Measurements from ENCODE around the gene DCUN1D1.

Gene DCUN1D1

GRCh38 chr3:182937293-182938051 is 42.9 kb downstream of the DCUN1D1 start:
- Histone ChIP-seq H3K27ac (ENCODE audit: insufficient read depth, low read length, poor library complexity, severe bottlenecking) (no peak overlapping the region), H3K9me3 (ENCODE audit: control insufficient read depth, low read length) (no peaks in the 10 kb centered on the region), H3K27me3 (replicated peaks; ENCODE audit: control insufficient read depth, insufficient read depth, low read length, poor library complexity, severe bottlenecking) (no peaks in the 10 kb centered on the region), H3K4me3 (ENCODE audit: insufficient read depth, low read depth, low read length, poor library complexity, severe bottlenecking) (no peak overlapping the region), H3K4me1 (ENCODE audit: control insufficient read depth, insufficient read depth, low read length, poor library complexity, severe bottlenecking) (peaks cover 3% of the 10 kb centered on the region), H3K36me3 (ENCODE audit: control insufficient read depth, insufficient read depth, low read length) (no peaks in the 10 kb centered on the region)
- DNase-seq = no peak

GRCh38 chr3:182936918-182937285 is 43.4 kb downstream of the DCUN1D1 start:
- Histone ChIP-seq H3K27me3 (replicated peaks; ENCODE audit: control insufficient read depth, insufficient read depth, low read length, poor library complexity, severe bottlenecking) (no peaks in the 10 kb centered on the region), H3K36me3 (ENCODE audit: control insufficient read depth, insufficient read depth, low read length) (no peaks in the 10 kb centered on the region), H3K9me3 (ENCODE audit: control insufficient read depth, low read length) (no peaks in the 10 kb centered on the region), H3K27ac (ENCODE audit: insufficient read depth, low read length, poor library complexity, severe bottlenecking) (no peak overlapping the region), H3K4me3 (ENCODE audit: insufficient read depth, low read depth, low read length, poor library complexity, severe bottlenecking) (no peak overlapping the region), H3K4me1 (ENCODE audit: control insufficient read depth, insufficient read depth, low read length, poor library complexity, severe bottlenecking) (peaks cover 3% of the 10 kb centered on the region)
- DNase-seq = no peak

- no peak for DNase-seq
- H3K36me3 ChIP-seq (ENCODE audit: control insufficient read depth, insufficient read depth, low read length) = no peaks in the 10 kb centered on the region
- no peaks in the 10 kb centered on the region for H3K9me3 ChIP-seq (ENCODE audit: control insufficient read depth, low read length)
- H3K4me3 ChIP-seq (ENCODE audit: insufficient read depth, low read depth, low read length, poor library complexity, severe bottlenecking) = no peak overlapping the region
- no peaks in the 10 kb centered on the region for H3K27me3 ChIP-seq (replicated peaks; ENCODE audit: control insufficient read depth, insufficient read depth, low read length, poor library complexity, severe bottlenecking)
- no peak overlapping the region for H3K27ac ChIP-seq (ENCODE audit: insufficient read depth, low read length, poor library complexity, severe bottlenecking)
- peaks cover 3% of the 10 kb centered on the region for H3K4me1 ChIP-seq (ENCODE audit: control insufficient read depth, insufficient read depth, low read length, poor library complexity, severe bottlenecking)
Measured at GRCh38 chr3:182936239-182936917, 44.0 kb downstream of the DCUN1D1 start.

GRCh38 chr3:182935803-182936202 is 44.5 kb downstream of the DCUN1D1 start:
- H3K36me3 ChIP-seq (ENCODE audit: control insufficient read depth, insufficient read depth, low read length) = no peaks in the 10 kb centered on the region
- H3K4me1 ChIP-seq (ENCODE audit: control insufficient read depth, insufficient read depth, low read length, poor library complexity, severe bottlenecking) = peaks cover 3% of the 10 kb centered on the region
- H3K27ac ChIP-seq (ENCODE audit: insufficient read depth, low read length, poor library complexity, severe bottlenecking) = no peak overlapping the region
- H3K4me3 ChIP-seq (ENCODE audit: insufficient read depth, low read depth, low read length, poor library complexity, severe bottlenecking) = no peak overlapping the region
- H3K9me3 ChIP-seq (ENCODE audit: control insufficient read depth, low read length) = no peaks in the 10 kb centered on the region
- DNase-seq = no peak
- no peaks in the 10 kb centered on the region for H3K27me3 ChIP-seq (replicated peaks; ENCODE audit: control insufficient read depth, insufficient read depth, low read length, poor library complexity, severe bottlenecking)

- no peak overlapping the region for H3K4me3 ChIP-seq (ENCODE audit: insufficient read depth, low read depth, low read length, poor library complexity, severe bottlenecking)
- H3K27me3 ChIP-seq (replicated peaks; ENCODE audit: control insufficient read depth, insufficient read depth, low read length, poor library complexity, severe bottlenecking) = no peaks in the 10 kb centered on the region
- H3K27ac ChIP-seq (ENCODE audit: insufficient read depth, low read length, poor library complexity, severe bottlenecking) = no peak overlapping the region
- no peak for DNase-seq
- H3K9me3 ChIP-seq (ENCODE audit: control insufficient read depth, low read length) = no peaks in the 10 kb centered on the region
- no peaks in the 10 kb centered on the region for H3K36me3 ChIP-seq (ENCODE audit: control insufficient read depth, insufficient read depth, low read length)
- no peaks in the 10 kb centered on the region for H3K4me1 ChIP-seq (ENCODE audit: control insufficient read depth, insufficient read depth, low read length, poor library complexity, severe bottlenecking)
Measured at GRCh38 chr3:182925944-182926337, 54.4 kb downstream of the DCUN1D1 start.

GRCh38 chr3:182925330-182925943 is 54.9 kb downstream of the DCUN1D1 start:
- Histone ChIP-seq H3K36me3 (ENCODE audit: control insufficient read depth, insufficient read depth, low read length) (no peaks in the 10 kb centered on the region), H3K4me1 (ENCODE audit: control insufficient read depth, insufficient read depth, low read length, poor library complexity, severe bottlenecking) (no peaks in the 10 kb centered on the region), H3K4me3 (ENCODE audit: insufficient read depth, low read depth, low read length, poor library complexity, severe bottlenecking) (no peak overlapping the region), H3K9me3 (ENCODE audit: control insufficient read depth, low read length) (no peaks in the 10 kb centered on the region), H3K27me3 (replicated peaks; ENCODE audit: control insufficient read depth, insufficient read depth, low read length, poor library complexity, severe bottlenecking) (no peaks in the 10 kb centered on the region), H3K27ac (ENCODE audit: insufficient read depth, low read length, poor library complexity, severe bottlenecking) (no peak overlapping the region)
- no peak for DNase-seq

GRCh38 chr3:182921665-182922355 is 58.5 kb downstream of the DCUN1D1 start:
- H3K36me3 ChIP-seq (ENCODE audit: control insufficient read depth, insufficient read depth, low read length) = peaks cover 5% of the 10 kb centered on the region
- H3K4me3 ChIP-seq (ENCODE audit: insufficient read depth, low read depth, low read length, poor library complexity, severe bottlenecking) = no peak overlapping the region
- no peak for DNase-seq
- H3K27me3 ChIP-seq (replicated peaks; ENCODE audit: control insufficient read depth, insufficient read depth, low read length, poor library complexity, severe bottlenecking) = no peaks in the 10 kb centered on the region
- no peaks in the 10 kb centered on the region for H3K9me3 ChIP-seq (ENCODE audit: control insufficient read depth, low read length)
- no peak overlapping the region for H3K27ac ChIP-seq (ENCODE audit: insufficient read depth, low read length, poor library complexity, severe bottlenecking)
- no peaks in the 10 kb centered on the region for H3K4me1 ChIP-seq (ENCODE audit: control insufficient read depth, insufficient read depth, low read length, poor library complexity, severe bottlenecking)

- no peaks in the 10 kb centered on the region for H3K27me3 ChIP-seq (replicated peaks; ENCODE audit: control insufficient read depth, insufficient read depth, low read length, poor library complexity, severe bottlenecking)
- peaks cover 8% of the 10 kb centered on the region for H3K36me3 ChIP-seq (ENCODE audit: control insufficient read depth, insufficient read depth, low read length)
- H3K4me3 ChIP-seq (ENCODE audit: insufficient read depth, low read depth, low read length, poor library complexity, severe bottlenecking) = no peak overlapping the region
- H3K9me3 ChIP-seq (ENCODE audit: control insufficient read depth, low read length) = no peaks in the 10 kb centered on the region
- no peak overlapping the region for H3K27ac ChIP-seq (ENCODE audit: insufficient read depth, low read length, poor library complexity, severe bottlenecking)
- no peaks in the 10 kb centered on the region for H3K4me1 ChIP-seq (ENCODE audit: control insufficient read depth, insufficient read depth, low read length, poor library complexity, severe bottlenecking)
- DNase-seq = no peak
Measured at GRCh38 chr3:182920515-182921084, 59.7 kb downstream of the DCUN1D1 start.

GRCh38 chr3:182919866-182920357 is 60.4 kb downstream of the DCUN1D1 start:
- Histone ChIP-seq H3K36me3 (ENCODE audit: control insufficient read depth, insufficient read depth, low read length) (peaks cover 13% of the 10 kb centered on the region), H3K4me3 (ENCODE audit: insufficient read depth, low read depth, low read length, poor library complexity, severe bottlenecking) (no peak overlapping the region), H3K27me3 (replicated peaks; ENCODE audit: control insufficient read depth, insufficient read depth, low read length, poor library complexity, severe bottlenecking) (no peaks in the 10 kb centered on the region), H3K4me1 (ENCODE audit: control insufficient read depth, insufficient read depth, low read length, poor library complexity, severe bottlenecking) (peaks cover under 1% of the 10 kb centered on the region), H3K27ac (ENCODE audit: insufficient read depth, low read length, poor library complexity, severe bottlenecking) (no peak overlapping the region), H3K9me3 (ENCODE audit: control insufficient read depth, low read length) (no peaks in the 10 kb centered on the region)
- DNase-seq = no peak
